Putamen (tissue), 1 donor: ENCODE data around the gene EPS15.
"Not testable (repeated sequence)": the region's sequence is repeated elsewhere in the genome, so short reads cannot be mapped to it uniquely, and the experiment has no call there.

Experiments
- DNase-seq: peaks from one replicate; pipeline ENCODE4 v3.0.0-alpha.2; 2016; ENCODE audit warnings: low spot score

EPS15 gene

DNA sequence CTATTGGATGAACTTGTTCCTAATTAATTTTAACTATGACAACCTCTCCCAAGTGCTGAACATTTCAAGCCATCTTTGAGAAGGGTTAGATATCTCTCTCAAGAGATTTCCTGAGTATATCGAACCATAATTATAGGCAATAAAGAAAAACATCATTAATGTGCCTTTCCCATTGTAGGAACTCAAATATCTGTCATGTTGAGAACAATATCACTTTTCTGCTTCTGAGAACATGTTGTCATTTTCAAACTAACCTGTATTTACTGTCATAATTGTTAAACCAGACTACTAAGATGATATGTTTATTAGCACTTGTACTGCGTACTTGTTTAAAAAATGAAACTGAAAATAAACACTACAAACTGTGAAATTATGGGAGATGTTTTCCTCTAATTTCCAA is 4.3 kb downstream of the EPS15 start:
- no peak for DNase-seq

DNA sequence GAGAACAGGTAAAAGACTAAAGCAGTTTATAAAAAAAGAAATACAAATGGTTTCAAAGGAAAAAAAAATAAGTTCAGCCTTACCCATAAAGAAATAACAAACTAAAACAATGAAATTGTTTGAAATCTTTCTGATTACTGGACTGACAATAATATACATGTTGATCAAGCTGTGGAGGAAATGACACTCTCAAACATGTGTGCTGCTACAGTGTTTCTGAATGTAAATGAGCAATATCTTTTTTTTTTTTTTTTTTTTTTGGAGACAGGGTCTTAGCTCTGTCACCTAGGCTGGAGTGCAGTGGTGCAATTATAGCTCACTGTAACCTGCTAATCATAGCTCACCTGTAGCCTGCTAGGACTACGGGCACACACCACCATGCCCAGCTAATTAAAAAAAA is 6.5 kb downstream of the EPS15 start:
- no peak for DNase-seq

DNA sequence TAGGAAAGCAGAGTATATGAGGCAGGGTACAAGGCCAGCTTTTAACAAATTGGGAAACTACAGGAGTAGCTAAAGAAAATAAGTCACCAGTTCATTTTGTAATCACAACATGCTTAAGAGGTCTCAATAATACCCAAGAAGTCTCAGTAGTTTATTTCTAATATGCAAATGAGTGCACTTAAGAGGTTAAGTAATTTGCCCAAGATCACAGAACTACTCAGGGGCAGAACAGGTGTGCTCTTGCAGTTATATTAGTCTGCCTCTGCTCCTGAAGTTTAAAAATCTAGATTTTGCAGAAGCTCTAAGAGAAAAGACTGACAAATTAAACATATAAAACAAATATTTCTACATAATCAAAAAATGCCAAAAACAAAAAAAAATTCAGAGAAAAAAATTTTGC is 6.9 kb downstream of the EPS15 start:
- DNase-seq, result no peak

DNA sequence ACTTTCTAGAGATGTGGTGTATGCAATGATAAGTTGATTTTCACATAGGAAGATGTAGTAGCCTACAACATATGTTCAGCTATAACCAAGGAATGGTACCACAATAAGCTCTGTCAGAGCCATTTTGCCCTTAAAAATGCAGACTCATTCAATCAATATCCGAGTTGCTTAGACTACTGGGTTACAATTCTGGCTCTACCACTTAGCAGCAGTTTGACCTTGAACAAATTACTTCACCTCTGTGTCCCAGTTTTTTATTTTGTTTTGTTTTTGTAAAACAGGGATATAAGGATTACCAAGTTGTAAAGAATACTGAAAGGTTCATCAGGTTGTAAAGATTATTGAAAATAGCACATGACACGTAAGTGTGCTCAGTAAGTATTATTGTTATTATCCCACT is 9.3 kb downstream of the EPS15 start:
- no peak for DNase-seq

DNA sequence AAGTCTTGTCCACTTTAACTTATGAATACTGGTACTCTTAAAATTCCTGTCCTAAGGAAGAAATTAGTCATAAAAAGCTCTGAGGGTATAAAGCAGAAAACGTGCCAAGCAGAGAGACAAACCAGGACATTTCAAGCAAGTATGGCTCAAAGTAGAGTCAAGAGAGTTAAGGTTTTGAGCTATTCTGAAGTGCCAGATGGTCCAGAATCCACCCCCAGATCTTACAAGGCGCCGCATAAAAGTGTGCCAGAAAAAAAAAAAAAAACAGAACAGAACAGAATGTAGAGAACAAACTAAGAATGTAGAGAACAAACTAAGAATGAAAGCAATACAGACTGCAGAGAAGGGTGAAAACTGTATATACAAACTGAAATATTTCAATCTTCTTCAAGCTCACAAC is 12.5 kb downstream of the EPS15 start:
- no peak for DNase-seq

DNA sequence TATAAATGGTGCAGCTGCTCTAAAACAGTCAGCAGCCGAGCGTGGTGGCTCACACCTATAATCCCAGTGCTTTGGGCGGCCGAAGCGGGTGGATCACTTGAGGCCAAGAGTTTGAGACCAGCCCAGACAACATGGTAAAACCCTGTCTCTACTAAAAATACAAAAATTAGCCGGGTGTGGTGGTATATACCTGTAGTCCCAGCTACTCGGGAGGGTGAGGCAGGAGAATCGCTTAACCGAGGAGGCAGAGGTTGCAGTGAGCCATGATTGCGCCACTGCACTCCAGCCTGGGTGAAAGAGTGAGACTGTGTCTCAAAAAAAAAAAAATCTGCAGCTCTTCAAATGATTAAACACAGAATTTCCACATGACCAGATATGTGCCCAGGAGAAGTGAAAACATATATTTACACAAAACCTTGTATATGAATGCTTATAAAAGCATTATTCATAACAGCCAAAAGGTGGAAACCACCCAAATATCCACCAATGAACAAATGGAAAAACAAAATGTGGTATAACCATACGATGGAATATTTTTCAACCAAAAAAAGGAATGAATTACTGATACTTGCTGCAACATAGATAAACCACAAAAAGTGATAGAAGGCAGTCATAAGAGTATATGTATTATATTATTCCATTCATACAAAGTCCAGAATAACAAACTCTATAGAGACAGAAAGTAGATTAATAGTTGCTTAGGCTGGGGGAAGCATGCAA is 14.1 kb downstream of the EPS15 start:
- DNase-seq, result no peak

DNA sequence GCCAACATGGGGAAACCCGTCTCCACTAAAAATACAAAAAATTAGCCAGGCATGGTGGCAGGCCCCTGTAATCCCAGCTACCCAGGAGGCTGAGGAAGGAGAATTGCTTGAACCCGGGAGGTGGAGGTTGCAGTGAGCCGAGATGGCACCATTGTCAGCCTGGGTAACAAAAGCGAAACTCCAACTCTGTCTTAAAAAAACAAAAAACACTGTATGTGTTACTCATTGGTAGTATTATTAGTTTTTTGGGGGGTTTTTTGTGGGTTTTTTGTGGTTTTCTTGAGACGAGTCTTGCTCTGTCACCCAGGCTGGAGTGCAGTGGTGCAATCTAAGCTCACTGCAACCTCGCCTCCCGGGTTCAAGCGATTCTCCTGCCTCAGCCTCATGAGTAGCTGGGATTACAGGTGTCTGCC is 17.8 kb downstream of the EPS15 start:
- not testable (repeated sequence) for DNase-seq

DNA sequence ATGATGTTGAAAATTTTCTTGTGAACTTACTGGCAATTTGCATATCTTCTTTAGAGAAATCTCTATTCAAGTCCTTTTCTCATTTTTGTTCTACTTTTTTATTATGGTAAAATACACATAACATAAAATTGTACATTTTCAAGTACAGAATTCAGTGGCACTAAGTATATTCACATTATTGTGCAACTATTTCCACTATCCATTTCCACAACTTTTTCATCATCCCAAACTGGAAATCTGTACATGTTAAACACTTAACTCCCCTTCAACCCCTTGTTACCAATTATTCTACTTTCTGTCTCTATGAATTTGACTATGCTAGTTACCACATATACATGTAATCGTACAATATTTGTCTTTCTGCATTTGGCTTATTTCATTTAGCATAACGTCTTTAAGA is 19.4 kb downstream of the EPS15 start:
- DNase-seq, result no peak

DNA sequence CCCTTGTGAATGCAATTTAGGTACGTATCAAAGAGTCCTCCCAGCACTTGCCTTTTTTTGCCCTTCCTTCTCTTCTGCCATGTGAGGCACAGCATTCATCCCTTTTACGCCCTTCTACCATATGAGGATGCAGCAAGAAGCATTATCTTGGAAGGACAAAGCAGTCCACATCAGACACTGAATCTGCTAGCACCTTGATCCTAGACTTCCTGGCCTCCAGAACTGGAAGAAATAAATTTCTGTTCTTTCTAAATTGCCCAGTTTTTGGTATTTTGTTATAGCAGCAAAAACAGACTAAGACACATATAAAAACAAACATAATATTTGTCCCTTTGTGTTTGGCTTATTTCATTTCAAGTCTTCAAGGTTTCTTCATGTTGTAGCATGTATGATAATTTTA is 20.1 kb downstream of the EPS15 start:
- DNase-seq, result no peak

DNA sequence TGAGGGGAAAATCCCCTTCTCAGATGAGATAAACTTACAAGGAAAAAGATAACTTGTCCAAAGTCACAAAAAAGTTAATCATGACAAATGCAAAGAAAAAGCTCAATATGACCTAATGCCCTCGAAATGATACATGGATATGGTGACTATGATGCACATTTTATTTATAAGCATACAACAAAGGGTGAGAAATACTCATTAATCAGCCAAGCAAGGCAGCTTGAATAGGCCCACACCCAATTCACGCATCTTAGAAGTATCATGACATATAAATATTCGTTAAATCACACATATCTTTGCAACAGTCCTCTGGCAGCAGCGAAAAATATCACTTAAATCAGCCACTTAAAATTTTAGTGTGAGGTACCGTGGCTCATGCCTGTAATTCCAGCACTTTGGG is 21.7 kb downstream of the EPS15 start:
- no peak for DNase-seq

DNA sequence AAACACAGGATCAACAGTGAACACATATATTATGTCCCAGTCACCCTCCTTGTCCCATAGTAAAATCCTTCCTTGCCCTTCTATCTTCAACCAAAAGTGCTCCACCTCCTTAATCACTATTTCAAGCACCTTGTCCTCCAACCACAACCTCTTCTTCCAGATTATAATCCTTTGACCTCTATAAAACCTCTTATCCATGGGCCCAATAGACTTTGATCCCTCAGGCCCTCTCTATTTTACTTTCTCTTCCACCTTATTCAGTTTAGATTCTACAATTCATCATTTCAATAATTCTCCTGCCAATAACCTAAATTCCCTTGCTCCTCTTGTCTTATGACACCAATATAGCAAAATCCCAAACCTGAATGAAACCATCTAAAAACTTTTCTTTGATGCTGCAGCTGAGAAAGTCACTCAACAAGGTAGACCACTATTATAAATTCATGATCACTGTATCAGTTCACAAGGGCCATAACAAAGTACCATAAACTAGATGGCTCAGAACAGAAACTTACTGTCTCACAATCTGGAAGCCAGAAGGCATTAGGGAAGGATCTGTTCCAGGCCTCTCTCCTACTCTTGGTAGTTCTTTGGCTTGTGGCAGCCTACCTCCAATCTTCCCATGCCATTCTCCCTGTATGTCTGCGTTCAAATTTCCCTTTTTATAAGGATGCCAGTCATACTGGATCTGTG is 24.8 kb downstream of the EPS15 start:
- no peak for DNase-seq

DNA sequence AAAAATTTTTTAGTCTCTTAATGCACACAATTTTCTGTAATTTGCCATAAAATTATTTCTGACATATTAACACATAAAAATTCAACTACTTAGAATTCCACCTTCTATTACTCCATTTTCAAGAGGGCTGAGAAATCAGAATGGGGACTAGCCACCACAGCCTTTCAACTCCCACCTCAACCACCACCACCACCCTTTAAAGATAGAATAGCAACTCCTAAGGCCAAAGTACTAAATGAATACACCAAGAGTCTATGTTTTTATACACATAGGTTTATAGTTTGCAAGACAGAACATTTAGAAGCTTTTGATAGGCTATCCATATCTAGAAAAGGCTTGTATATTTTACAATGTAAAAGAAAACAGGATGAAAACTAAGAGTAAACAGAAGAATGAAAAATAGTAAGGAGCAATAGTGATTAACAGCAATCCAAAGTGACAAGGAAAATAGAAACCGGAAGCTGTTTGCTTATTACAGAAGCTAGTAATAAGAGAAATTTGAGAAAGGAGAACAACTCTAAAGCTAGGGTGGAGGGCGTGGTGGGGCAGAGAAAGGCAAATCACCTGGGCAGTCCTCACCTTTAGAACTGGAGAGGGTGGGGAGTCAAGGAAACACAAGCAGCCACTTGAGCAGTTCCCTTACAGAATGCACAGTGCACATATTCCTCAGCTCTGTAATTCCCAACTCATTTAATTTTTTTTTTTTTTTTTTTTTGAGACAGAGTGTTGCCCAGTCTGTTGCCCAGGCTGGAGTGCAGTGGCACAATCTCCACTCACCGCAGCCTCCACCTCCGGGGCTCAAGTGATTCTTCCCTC is 27.7 kb downstream of the EPS15 start:
- no peak for DNase-seq

DNA sequence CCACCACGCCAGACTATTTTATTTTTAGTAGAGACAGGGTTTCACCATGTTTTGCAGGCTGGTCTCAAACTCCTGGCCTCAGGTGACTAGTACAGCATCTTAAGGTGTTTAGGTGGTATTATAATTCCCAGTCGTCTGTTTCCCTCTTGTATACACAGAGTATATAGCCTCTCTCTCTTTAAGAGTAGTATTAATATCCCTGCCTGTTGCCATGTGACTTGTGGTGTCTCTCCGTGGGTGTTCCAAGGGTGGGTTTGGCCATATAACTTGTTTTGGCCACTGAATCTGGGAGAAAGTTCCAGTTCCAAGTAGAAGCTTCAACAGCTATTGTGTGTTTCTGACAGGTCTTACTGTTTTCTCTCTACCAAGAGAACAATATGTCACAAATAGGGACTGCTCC is 29.6 kb downstream of the EPS15 start:
- no peak for DNase-seq

DNA sequence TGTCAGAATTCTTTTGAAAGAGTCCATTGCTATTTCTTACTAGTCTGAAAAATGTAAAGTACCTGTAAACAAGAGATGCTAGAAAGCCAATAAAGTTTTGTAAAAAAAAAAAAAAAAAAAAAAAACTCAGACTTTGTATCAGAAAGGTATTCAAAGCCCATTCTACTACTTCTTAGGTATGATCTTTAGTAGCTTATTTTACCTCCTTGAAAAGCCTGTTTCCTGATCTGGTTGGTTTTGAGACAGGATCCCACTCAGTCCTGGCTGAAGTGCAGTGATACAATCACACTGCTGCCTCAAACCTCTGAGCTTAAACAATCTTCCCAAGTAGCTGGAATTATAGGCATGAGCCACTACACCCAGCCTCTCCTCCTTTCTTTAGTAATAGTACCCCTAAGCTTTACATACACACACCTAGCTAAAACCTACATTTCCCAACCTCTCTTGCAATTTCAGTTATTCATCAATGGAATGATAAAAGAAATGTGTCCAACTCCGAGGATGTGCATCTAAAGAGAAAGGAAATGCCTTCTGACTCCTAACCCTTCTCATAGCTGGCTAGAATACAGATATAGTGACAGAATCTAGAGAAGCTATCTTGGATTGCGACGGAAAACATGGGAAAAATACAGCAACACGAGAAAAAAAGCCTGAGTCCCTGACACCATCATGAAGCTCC is 30.6 kb downstream of the EPS15 start:
- no peak for DNase-seq

DNA sequence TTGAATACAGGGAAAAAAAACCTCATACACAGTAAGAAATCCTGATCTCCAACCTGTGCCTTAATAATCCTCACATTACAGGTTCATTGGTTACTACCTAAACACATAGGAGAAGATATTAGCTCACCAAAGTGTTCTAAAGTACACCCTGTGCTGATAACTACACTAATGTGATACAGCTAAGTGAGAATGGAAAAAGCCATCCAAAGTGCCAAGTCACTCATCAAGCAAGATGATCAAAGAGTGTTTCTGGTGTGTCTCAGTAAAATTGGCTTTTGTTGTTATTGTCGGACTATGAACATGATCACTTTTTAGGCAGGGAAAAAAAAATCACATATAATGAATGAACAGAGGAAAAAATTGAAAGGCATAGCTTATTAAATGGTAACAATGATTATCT is 31.4 kb downstream of the EPS15 start:
- no peak for DNase-seq

DNA sequence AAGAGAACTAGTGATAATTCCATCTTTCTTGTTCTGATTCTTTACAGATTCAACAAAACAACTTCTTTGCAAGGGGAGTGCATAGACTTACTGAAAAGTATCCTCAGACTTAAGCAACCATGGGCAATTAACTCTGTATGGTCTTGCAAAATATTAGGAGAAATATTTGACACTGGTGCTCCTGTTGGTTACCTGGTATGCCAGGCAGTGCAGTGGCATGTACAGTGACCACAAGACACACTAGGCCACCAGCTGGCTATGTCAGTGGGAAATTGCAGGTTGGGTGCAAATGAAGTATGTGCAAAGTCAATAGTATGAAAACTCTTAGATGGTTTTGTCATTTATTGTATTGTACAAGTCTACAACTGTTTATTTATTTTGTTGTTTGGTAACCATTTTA is 34.5 kb downstream of the EPS15 start:
- no peak for DNase-seq

DNA sequence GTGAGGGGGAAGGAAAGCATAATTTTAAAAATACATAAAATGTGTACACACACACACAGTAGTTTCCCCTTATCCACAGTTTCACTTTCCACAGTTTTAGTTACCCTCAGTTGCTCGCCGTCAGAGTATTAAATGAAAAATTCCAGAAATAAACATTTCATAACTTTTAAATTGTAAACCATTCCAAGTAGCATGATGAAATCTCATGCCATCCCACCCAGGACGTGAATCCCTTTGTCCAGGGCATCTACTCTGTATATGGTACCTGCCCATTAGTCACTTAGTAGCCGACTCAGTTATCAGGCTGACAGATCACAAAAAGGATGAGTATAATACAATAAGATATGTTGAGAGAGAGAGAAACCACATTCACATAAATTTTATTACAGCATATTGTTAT is 36.2 kb downstream of the EPS15 start:
- DNase-seq, result no peak

DNA sequence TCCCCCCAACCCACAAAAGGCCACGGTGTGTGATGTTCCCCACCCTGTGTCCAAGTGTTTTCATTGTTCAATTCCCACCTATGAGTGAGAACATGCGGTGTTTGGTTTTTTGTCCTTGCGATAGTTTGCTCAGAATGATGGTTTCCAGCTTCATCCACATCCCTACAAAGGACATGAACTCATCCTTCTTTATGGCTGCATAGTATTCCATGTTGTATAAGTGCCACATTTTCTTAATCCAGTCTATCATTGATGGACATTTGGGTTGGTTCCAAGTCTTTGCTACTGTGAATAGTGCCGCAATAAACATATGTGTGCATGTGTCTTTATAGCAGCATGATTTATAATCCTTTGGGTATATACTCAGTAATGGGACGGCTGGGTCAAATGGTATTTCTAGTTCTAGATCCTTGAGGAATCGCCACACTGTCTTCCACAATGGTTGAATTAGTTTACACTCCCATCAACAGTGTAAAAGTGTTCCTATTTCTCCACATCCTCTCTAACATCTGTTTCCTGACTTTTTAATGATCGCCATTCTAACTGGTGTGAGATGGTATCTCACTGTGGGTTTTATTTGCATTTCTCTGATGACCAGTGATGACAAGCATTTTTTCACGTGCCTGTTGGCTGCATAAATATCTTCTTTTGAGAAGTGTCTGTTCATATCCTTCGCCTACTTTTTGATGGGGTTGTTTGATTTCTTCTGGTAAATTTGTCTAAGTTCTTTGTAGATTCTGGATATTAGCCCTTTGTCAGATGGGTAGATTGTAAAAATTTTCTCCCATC is 44.0 kb downstream of the EPS15 start:
- DNase-seq, result not testable (repeated sequence)

DNA sequence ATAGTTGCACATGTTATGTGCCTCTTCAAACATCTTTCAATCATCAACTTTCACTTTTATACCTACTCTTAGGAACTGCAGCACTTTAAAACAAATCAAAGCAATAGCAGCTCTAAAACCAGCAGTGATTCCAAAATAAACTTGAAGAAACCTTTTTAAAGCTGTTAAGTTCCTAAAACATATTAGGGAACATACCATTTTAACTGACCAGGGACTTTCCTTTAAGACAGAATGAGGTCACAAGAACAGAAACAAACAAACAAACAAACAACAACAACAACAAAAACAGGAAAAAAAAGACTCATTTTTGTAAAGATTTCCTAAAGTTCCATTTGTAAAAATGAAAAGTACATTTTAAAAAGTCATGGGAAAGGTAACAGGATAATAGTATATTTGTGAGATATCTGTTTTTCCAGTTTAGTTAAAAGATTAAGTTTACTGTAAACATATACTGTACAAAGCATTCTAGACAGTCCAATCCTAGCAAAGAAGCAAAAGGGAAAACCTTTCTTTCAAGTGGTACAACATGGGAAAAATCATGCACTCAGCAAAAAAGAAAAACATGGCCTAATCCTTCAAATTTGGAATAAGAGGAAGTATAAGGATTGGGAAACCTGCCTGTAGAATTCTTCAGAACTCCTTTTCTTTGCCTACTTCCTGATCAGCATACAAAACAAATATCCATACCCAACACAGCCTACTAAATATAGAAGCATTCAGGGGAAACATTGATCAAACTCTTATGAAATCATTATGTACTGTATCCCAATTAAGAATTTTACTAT is 45.5 kb downstream of the EPS15 start:
- DNase-seq, result no peak

DNA sequence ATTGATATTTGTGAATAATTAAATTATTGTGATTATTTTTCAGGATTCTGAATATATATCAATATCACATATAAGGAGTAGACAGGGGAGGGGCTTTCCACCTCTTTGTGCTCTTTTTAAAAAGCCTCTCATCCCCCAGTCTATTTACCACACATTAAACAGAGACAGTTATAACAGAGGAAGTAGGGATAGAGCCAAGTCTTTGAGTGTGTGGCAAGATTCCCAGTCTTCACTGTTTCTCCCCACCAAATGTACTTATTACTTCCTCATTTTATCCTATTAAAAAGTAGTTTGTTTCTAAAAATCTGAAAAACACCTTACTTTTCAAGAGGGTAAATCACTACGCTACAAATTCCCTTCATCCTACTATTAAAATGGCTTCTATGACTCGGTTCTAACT is 46.7 kb downstream of the EPS15 start:
- DNase-seq, result peak; percentile 11

DNA sequence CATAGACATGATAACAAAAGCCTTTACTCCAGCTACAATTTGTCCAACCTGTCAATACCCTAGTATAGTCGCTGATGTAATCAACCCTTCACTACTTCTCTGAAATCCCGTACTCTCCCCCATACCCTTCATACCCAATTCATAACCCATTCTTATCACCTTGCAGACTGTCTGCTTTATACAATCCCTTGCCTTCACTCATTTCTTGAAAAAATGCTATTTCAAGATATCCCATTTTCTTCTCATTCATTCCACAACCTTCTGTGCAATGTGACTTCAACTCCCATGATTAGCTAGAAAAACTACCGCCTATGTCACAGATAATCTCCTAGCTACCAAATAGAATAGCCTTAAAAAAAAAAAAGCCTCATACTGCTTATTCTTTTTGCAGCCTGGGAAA is 49.5 kb downstream of the EPS15 start:
- DNase-seq, result no peak
